Embryonic facial prominence (tissue), 1 donor: ENCODE data around the gene TMEM186.
"Not testable (repeated sequence)": the region's sequence is repeated elsewhere in the genome, so short reads cannot be mapped to it uniquely, and the experiment has no call there.

ENCODE experiments used
- DNase-seq: peaks from one replicate; pipeline ENCODE4 v3.0.0-alpha.2; 2016; ENCODE audit errors: extremely low spot score

Gene TMEM186

GRCh38 chr16:8774208-8774607 lies 23.2 kb downstream of the TMEM186 start:
- DNase-seq: no peak

DNA sequence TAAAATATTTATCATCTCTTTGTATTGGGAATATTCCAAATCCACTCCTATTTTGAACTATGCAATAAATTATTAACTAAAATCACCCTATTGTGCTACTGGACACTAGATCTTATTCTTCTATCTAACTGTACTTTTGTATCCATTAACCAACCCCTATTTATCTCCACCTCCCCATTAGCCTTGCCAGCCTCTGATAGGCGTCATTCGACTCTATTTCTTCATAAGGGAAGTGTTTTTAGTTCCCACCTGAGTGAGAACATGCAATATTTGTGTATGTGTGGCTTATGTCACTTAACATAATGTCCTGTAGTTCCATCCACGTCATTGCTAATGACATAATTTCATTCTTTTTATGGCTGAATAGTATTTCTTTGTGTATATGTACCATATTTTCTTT lies 23.9 kb downstream of the TMEM186 start:
- DNase-seq: no peak

- DNase-seq: no peak
Observed at GRCh38 chr16:8768692-8769091, 28.7 kb downstream of the TMEM186 start.

DNA sequence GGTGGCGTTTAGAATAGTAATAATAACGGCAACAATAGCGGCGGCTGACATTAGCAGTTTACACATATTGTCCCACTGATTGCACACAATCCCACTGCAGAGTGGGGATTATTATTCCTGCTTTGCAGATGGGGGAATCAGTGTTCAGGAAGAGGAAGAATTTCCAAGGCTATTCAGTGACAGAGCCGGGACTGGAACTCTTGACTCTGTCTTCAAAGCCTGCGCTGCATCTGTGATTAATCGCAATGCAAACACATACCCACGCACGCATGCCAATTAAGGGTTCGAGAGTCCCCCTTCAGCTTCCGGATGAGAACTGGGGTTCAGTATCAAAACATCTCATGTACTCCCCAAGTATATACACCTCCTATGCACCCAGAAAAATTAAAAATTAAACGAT lies 29.2 kb downstream of the TMEM186 start:
- no peak for DNase-seq

- no peak for DNase-seq
Observed at GRCh38 chr16:8767176-8767575, 30.3 kb downstream of the TMEM186 start.

- no peak for DNase-seq
Observed at GRCh38 chr16:8764525-8765250, 32.8 kb downstream of the TMEM186 start.

DNA sequence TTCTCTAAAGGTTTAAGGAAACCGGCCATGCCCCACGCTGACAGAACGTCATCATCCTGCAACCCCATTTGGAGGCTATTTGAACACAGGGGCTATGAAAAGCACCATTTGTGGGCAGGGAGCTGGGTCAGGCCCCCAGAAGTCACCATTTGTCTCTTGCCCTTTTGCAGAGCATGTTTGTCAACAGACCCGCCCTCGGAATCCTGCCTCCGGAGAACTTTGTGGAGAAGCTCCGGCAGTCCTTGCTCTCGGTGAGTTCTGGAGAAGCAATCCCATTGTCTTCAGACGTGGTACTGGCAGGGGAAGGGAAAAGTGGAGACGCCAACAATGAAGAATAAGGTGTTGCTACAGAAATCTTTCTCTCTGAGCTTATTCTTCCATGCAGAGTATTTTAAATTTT lies 33.5 kb downstream of the TMEM186 start:
- DNase-seq: no peak

DNA sequence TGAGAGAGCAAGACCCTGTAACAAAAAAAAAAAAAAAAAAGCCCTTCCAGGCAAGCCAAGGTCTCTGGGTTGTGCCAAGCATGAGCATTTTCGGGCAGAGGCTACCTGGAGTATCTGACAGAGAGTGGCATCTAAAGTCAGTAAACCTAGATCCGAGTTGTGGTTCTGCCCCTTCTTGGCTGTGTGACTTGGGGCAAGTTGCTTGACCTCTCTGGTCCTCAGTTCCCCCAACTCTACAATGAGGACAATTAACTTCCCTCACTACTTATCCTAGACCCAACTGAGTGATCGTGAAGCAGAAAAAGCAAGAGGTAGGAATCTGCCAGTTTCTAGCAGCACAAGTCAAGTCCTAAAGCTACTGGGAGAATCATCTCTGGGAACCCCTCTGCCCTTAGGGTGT lies 34.4 kb downstream of the TMEM186 start:
- no peak for DNase-seq

GRCh38 chr16:8762254-8762653 lies 35.2 kb downstream of the TMEM186 start:
- DNase-seq: no peak

DNA sequence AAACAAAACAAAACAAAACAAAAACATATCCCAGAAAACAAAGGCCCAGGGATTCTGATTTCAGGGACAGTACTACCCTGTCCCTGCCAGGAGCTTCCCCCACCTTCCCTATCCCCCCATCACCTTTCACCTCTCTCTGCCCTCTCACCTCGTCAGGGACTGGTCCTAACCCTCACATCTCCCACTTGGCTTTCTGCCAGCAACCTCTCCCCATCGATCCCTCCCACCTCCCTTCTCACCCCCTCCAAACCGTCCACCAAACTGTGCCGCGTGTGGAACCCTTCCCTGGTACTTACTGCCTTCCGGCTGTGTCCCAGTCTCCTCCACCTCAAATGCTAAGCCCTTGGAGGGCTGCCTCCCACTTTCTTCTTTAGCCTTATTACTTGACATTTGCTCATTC lies 36.4 kb downstream of the TMEM186 start:
- DNase-seq: no peak

DNA sequence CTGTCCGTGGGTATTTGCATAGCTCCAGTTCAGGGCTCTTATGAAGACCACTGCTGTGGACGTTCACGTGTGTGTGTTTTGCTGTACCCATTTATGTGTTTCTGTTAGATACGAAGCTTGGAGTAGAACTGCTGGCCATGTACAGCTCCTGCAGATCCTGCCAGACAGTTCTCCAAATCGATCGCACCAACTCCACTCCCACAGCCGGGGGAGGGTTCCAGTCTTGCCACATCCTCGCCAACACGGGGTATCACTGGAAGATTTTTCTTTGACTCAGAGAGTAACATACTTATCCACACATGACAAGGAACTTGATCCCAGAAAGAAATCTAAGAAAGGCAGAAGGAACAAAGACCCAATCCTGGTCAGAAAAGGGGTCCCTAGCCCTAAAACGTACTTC lies 37.4 kb downstream of the TMEM186 start:
- DNase-seq: no peak

DNA sequence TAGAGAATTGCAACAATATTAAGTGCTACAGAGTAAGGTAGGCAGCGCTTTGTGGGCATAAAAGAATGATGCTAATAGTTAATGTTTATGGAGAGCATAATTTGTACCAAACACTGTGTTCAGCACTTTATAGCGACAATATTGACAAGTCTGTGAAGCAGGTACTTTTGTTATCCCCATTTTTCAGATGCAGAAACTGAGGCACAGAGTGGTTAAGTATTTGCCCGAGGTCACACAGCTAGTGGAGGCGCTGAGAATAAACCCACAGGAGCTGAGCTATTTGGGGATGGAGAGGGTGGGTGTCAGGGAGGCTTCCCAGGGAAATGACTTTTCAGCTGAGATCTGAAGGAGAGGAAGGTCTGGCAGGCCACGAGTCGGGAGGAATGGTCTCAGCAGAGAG lies 39.4 kb downstream of the TMEM186 start:
- DNase-seq: no peak

DNA sequence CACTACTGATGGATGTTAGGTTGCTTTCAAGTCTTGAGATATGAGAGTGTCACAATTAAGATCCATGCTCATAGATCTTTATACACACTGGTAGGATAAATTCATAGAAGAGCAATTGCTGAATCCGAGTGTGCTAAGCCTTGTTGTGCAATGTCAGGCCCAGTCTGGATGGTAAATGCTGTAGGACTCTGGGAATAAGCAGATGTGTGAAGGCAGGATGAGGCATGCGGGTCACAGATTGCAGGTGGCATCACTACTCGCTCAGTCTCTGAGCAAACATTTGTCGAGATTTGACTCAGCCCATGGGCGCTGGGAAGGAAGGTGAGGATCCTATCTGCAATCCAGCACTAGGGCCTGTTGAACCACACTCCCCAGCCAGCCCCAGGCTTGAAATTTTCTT lies 40.7 kb downstream of the TMEM186 start:
- DNase-seq: no peak

DNA sequence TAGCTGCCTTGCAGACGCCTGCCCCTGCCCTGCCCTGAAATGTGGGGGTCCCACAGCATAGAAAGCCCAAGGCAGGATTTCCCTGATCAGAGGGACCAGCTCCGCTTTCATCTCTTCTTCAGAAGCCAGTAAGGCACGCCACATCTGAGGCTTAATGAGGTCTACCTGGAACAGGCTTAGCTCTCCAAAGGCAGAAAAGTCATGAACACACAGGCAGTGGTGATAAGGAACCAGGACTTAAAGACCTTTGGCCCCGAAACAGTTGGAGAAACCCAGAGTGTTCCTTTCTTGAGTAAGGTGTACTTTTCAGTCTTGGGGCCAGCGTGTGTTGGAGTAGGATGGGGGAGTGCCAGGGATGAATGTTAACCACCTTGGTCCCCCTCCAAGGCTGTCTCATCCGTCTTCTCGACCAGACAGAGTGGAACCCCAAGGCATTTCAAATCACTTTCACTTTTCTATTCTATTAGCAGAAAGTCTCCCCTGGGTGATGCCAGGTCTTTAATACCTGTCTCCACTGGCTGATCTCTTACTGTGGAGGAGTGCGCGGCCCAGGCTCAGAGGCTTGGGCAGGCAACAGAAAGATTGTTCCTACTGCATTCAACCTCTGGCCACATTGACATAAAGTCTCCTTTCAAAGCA lies 43.9 kb downstream of the TMEM186 start:
- no peak for DNase-seq

DNA sequence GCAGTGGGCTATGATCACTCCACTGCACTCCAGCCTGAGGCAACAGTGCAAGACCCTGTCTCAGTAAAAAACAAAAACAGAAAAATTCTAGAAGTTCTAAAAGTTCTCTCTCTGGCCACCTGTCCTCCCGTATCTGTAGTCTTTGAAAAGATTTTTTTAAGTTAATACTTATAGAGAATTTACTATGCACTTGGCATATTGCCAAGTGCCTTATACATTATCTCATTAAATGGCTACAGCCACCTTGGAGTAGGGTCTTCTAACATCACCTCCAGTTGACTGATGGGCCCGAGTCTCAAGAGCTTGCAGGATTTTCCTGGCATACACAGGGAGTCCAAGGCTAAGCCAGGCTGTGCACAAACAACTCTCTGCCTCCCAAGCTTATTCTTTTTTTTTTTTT lies 44.7 kb downstream of the TMEM186 start:
- DNase-seq: no peak

- no peak for DNase-seq
Observed at GRCh38 chr16:8751481-8752311, 45.7 kb downstream of the TMEM186 start.

DNA sequence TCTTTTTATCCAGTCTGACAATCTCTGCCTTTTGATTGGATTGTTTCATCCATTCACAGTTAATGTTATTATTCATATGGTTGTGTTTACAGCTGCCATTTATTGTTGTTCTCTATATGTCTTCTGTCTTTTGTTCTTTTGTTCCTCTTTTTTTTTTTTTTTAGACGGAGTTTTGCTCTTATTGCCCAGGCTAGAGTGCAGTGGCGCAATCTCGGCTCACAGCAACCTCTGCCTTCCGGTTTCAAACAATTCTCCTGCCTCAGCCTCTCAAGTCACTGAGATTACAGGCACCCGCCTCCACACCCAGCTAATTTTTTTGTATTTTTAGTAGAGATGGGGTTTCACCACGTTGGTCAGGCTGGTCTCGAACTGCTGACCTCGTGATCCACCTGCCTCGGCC lies 48.5 kb downstream of the TMEM186 start:
- DNase-seq: not testable (repeated sequence)
